ENCODE results near the gene FBH1.

- TF ChIP-seq, protein P1, sequence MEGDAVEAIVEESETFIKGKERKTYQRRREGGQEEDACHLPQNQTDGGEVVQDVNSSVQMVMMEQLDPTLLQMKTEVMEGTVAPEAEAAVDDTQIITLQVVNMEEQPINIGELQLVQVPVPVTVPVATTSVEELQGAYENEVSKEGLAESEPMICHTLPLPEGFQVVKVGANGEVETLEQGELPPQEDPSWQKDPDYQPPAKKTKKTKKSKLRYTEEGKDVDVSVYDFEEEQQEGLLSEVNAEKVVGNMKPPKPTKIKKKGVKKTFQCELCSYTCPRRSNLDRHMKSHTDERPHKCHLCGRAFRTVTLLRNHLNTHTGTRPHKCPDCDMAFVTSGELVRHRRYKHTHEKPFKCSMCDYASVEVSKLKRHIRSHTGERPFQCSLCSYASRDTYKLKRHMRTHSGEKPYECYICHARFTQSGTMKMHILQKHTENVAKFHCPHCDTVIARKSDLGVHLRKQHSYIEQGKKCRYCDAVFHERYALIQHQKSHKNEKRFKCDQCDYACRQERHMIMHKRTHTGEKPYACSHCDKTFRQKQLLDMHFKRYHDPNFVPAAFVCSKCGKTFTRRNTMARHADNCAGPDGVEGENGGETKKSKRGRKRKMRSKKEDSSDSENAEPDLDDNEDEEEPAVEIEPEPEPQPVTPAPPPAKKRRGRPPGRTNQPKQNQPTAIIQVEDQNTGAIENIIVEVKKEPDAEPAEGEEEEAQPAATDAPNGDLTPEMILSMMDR (IDR thresholded peaks at IDR 0.05; ENCODE audit: low read length): no peak
- no peak for TF ChIP-seq EZH2 (IDR thresholded peaks at IDR 0.05; ENCODE audit: borderline replicate concordance, low read length)
These were observed 47.0 kb downstream of the FBH1 start for GRCh38 chr10:5937016-5937415.

Measured in OCI-LY1 (cell line).